Measurements from ENCODE around the gene RBM33. TPM values are rescaled to one million over a fixed set of nuclear protein-coding genes. Genes with fewer than 3 reads are reported as not detected.
A peak's percentile ranks its signal among the peaks of the same experiment; 100 is the strongest.

The RBM33 gene
- polyA plus RNA-seq, 1 donor (not counting 4 experiments of a cell fraction or from before 2014, with no cell fraction given) = 8.9 TPM

DNA sequence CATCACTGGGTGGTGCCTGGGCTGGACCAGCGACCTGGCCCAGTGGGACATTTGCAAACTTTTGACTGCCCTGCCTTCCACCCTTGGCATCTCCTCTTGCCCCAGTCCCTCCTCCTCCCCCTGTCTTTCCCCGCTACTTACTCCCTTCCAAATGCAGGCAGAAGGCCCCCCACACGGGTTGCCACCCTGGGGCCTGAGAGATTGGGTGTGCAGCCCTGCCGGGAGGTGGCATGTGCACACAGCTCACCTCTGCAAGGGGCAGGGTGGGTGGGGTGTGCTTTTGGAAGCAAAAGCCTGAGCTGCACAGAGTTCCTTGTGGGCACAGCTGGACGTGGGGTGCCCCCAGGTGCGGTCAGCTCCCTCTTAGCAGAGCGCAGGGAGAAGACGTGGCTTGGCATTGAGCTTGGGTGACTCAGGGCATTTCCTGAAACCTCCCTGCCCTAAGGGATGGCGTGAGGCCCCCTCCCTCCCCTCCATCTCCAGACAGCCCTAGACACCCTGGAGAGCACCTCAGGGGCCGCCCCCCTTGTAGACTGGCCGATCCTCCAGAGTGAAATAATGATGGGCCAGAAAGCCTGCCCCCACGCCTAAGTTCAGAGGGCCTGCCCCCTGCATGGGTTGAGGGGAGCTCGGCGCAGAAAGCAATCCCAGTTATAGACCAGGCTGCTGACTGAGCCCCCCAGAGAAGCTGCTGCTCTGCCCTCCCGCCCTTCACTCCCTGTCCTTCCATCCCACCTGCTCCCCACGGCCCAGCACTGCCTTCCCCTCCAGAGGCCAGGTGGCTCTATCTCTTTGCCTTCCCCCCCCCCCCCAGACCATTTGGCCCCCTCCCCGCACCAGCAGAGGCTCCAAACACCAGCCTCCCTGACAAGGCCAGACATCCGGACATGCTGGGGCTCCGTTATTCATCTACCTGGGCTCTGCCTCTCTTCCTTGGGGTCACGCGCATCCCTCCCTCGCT, 170.1 kb downstream of the RBM33 start:
- FAIRE-seq = no peak

DNA sequence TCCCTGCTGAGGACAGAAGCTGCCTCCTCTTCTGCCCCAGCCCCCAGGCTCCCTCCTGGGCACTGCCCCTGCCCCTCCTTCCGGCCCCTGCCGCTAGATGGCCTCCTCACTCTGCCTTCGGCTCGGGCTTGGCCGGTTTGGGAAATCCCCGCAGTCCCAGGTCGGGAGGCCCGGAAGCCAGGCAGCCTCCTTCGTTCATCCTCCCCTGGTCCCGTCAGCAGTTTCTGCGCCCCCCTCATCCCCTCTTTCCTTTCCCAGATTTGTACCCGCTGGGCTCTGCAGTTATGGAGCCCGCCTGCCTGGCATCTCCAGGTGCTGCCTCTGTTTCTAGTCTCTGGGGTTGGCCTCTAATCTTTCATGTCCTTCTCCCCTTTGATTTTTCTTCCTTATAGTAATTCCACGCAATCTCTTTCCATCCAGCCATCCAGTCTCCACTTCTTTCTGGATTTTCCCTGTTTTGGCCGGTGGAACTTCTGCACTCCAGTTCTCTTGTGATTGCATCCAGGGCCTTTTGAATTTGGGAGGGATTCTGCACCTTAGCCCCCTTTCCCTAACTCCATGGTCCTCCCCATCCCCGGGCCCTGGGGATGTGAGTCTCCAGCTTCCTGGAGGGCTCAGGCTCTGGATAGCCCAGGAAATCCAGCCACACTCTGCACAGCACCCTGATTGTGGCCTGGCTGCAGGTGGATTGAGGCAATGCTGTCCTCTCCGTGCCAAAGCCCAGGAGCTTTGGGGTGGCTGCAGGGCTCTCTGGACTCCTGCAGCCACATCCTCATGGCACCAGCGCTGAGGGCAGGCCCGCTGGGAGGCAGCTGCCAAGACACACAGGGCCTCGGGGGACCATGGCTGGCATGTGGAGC, 171.1 kb downstream of the RBM33 start:
- no peaks in the 10 kb centered on the region for H3K9me1 ChIP-seq (ENCODE audit: control insufficient read depth, extremely low read depth, insufficient read depth, low read length)
- FAIRE-seq (no peak), DNase-seq (ENCODE audit: low read depth, low spot score) (no peak)
- peaks cover 4% of the 10 kb centered on the region for H3K4me1 ChIP-seq (ENCODE audit: control insufficient read depth, extremely low read depth, insufficient read depth, low read length)
- no peak overlapping the region for H3K27ac ChIP-seq (ENCODE audit: control insufficient read depth, insufficient read depth, low read length)
- H3K9ac ChIP-seq (ENCODE audit: control insufficient read depth, extremely low read depth, insufficient read depth, low read length) = no peak overlapping the region
- H3K9me3 ChIP-seq (ENCODE audit: control insufficient read depth, low read depth, low read length) = no peaks in the 10 kb centered on the region
- H3K27me3 ChIP-seq (ENCODE audit: control insufficient read depth, extremely low read depth, insufficient read depth, low read length) = peaks cover 41% of the 10 kb centered on the region
- dilution Hi-C loops (cut with MboI; ENCODE audit: extremely low pct_ligation_motif_present, low sequenced_read_pairs) = loop anchor here (25.0 kb wide), 1 partner anchor 872 kb away; no protein-coding TSS in a partner anchor
- H3K4me2 ChIP-seq (ENCODE audit: control insufficient read depth, extremely low read depth, insufficient read depth, low read depth, low read length) = peak overlapping the region; percentile 22
- H3K79me2 ChIP-seq (ENCODE audit: control insufficient read depth, insufficient read depth, low read length) = no peaks in the 10 kb centered on the region
- H4K20me1 ChIP-seq (ENCODE audit: control insufficient read depth, extremely low read depth, insufficient read depth, low read length) = no peaks in the 10 kb centered on the region
- no peak for TF ChIP-seq EZH2 (IDR thresholded peaks at IDR 0.05; ENCODE audit: low read length)
- TF ChIP-seq, protein P1, sequence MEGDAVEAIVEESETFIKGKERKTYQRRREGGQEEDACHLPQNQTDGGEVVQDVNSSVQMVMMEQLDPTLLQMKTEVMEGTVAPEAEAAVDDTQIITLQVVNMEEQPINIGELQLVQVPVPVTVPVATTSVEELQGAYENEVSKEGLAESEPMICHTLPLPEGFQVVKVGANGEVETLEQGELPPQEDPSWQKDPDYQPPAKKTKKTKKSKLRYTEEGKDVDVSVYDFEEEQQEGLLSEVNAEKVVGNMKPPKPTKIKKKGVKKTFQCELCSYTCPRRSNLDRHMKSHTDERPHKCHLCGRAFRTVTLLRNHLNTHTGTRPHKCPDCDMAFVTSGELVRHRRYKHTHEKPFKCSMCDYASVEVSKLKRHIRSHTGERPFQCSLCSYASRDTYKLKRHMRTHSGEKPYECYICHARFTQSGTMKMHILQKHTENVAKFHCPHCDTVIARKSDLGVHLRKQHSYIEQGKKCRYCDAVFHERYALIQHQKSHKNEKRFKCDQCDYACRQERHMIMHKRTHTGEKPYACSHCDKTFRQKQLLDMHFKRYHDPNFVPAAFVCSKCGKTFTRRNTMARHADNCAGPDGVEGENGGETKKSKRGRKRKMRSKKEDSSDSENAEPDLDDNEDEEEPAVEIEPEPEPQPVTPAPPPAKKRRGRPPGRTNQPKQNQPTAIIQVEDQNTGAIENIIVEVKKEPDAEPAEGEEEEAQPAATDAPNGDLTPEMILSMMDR (optimal IDR thresholded peaks at IDR 0.05 in 1 of 3, IDR thresholded peaks at IDR 0.05 in 1 of 3, conservative IDR thresholded peaks at IDR 0.05 in 1 of 3; ENCODE audit: extremely low read depth in 1 of 3, insufficient read depth in 2 of 3, low read length in 3 of 3) = peak; percentile 45 to 93 (median 92)
- no peaks in the 10 kb centered on the region for H3K36me3 ChIP-seq (ENCODE audit: control insufficient read depth in 2 of 2, extremely low read depth in 1 of 2, insufficient read depth in 2 of 2, low read length in 2 of 2)
- no peak overlapping the region for H2AFZ ChIP-seq (ENCODE audit: control insufficient read depth, low read length)
- H3K4me3 ChIP-seq (ENCODE audit: control insufficient read depth in 2 of 3, extremely low read depth in 1 of 3, insufficient read depth in 2 of 3, low read depth in 1 of 3, low read length in 3 of 3) = no peak overlapping the region

More for the DNA sequence above, 170.1 kb downstream of the RBM33 start:
- Histone ChIP-seq H3K9me3 (ENCODE audit: control insufficient read depth, low read depth, low read length) (no peaks in the 10 kb centered on the region), H3K9ac (ENCODE audit: control insufficient read depth, extremely low read depth, insufficient read depth, low read length) (no peak overlapping the region), H3K4me1 (ENCODE audit: control insufficient read depth, extremely low read depth, insufficient read depth, low read length) (peaks cover 4% of the 10 kb centered on the region), H3K4me2 (ENCODE audit: control insufficient read depth, extremely low read depth, insufficient read depth, low read depth, low read length) (no peak overlapping the region), H3K9me1 (ENCODE audit: control insufficient read depth, extremely low read depth, insufficient read depth, low read length) (no peaks in the 10 kb centered on the region), H3K27ac (ENCODE audit: control insufficient read depth, insufficient read depth, low read length) (no peak overlapping the region), H3K27me3 (ENCODE audit: control insufficient read depth, extremely low read depth, insufficient read depth, low read length) (peaks cover 51% of the 10 kb centered on the region), H2AFZ (ENCODE audit: control insufficient read depth, low read length) (no peak overlapping the region), H3K4me3 (ENCODE audit: control insufficient read depth in 2 of 3, extremely low read depth in 1 of 3, insufficient read depth in 2 of 3, low read depth in 1 of 3, low read length in 3 of 3) (no peak overlapping the region), H4K20me1 (ENCODE audit: control insufficient read depth, extremely low read depth, insufficient read depth, low read length) (no peaks in the 10 kb centered on the region), H3K79me2 (ENCODE audit: control insufficient read depth, insufficient read depth, low read length) (no peaks in the 10 kb centered on the region), H3K36me3 (ENCODE audit: control insufficient read depth in 2 of 2, extremely low read depth in 1 of 2, insufficient read depth in 2 of 2, low read length in 2 of 2) (no peaks in the 10 kb centered on the region)
- dilution Hi-C loops (cut with MboI; ENCODE audit: extremely low pct_ligation_motif_present, low sequenced_read_pairs) = loop anchor here (25.0 kb wide), 1 partner anchor 873 kb away; no protein-coding TSS in a partner anchor
- no peak for DNase-seq (ENCODE audit: low read depth, low spot score)
- TF ChIP-seq, protein P1 (optimal IDR thresholded peaks at IDR 0.05 in 1 of 3, IDR thresholded peaks at IDR 0.05 in 1 of 3, conservative IDR thresholded peaks at IDR 0.05 in 1 of 3; ENCODE audit: extremely low read depth in 1 of 3, insufficient read depth in 2 of 3, low read length in 3 of 3) = no peak
- TF ChIP-seq EZH2 (IDR thresholded peaks at IDR 0.05; ENCODE audit: low read length) = no peak
